SK-MEL-5 (cell line): ENCODE data around the gene DCAF10. TPM values are rescaled to one million over a fixed set of nuclear protein-coding genes. Genes with fewer than 3 reads are reported as not detected.
"Not testable (repeated sequence)": the region's sequence is repeated elsewhere in the genome, so short reads cannot be mapped to it uniquely, and the experiment has no call there.

Source experiments
- DNase-seq: peaks from one replicate; pipeline ENCODE4 v3.0.0-alpha.2; 2016; ENCODE audit warnings: low read depth, low spot score
- in situ Hi-C: cut with HindIII; loops from 2 replicates; pipeline ENCODE4 v1.10.0; 2016; ENCODE audit warnings: low sequenced_read_pairs, high pct_unique_total_duplicates, low pct_unique_long_range_greater_than_20kb
- total RNA-seq: library from RNA; depleted of rRNA; stranded (reverse); fragments of >200 nt; shearing (Covaris generic); gene quantifications from 2 replicates; pipeline ENCODE4 v1.2.3, GENCODE V29; 2014

The DCAF10 gene
- total RNA-seq, 1 experiment from 2014 or later: 10.3 TPM

- in situ Hi-C loops: no loop called here
- no peak for DNase-seq
These were observed 35.2 kb downstream of the DCAF10 start for GRCh38 chr9:37835821-37836220.

- in situ Hi-C loops: no loop called here
- DNase-seq: no peak
These were observed 35.8 kb downstream of the DCAF10 start for GRCh38 chr9:37836386-37836785.

- in situ Hi-C loops: no loop called here
These were observed 39.2 kb downstream of the DCAF10 start for GRCh38 chr9:37839496-37840461.

GRCh38 chr9:37840560-37841194 is 40.1 kb downstream of the DCAF10 start:
- in situ Hi-C loops: no loop called here
- peak; percentile 23 for DNase-seq

More at GRCh38 chr9:37839496-37840461, 39.2 kb downstream of the DCAF10 start:
- no peak for DNase-seq

GRCh38 chr9:37852222-37852621 is 51.6 kb downstream of the DCAF10 start:
- DNase-seq: no peak
- in situ Hi-C loops: no loop called here

- no peak for DNase-seq
- in situ Hi-C loops: no loop called here
These were observed 56.0 kb downstream of the DCAF10 start for GRCh38 chr9:37856551-37856950.

- DNase-seq: peak; percentile 4
- in situ Hi-C loops: no loop called here
These were observed 58.4 kb downstream of the DCAF10 start for GRCh38 chr9:37859043-37859442.

GRCh38 chr9:37862530-37862929 is 61.9 kb downstream of the DCAF10 start:
- in situ Hi-C loops: no loop called here
- DNase-seq: no peak

GRCh38 chr9:37870081-37870798 is 69.6 kb downstream of the DCAF10 start:
- no peak for DNase-seq
- in situ Hi-C loops: no loop called here

- no peak for DNase-seq
- in situ Hi-C loops: no loop called here
These were observed 70.2 kb downstream of the DCAF10 start for GRCh38 chr9:37870799-37871176.

GRCh38 chr9:37873955-37874354 is 73.4 kb downstream of the DCAF10 start:
- in situ Hi-C loops: no loop called here
- no peak for DNase-seq

- no peak for DNase-seq
- in situ Hi-C loops: no loop called here
These were observed 75.8 kb downstream of the DCAF10 start for GRCh38 chr9:37876376-37876775.

GRCh38 chr9:37880916-37881479 is 80.4 kb downstream of the DCAF10 start:
- in situ Hi-C loops: no loop called here
- no peak for DNase-seq

- in situ Hi-C loops, DNase-seq: not testable (repeated sequence)
These were observed 87.5 kb downstream of the DCAF10 start for GRCh38 chr9:37887977-37888583.

GRCh38 chr9:37889536-37889935 is 88.9 kb downstream of the DCAF10 start:
- no peak for DNase-seq
- in situ Hi-C loops: no loop called here

GRCh38 chr9:37891042-37891441 is 90.4 kb downstream of the DCAF10 start:
- in situ Hi-C loops, DNase-seq: not testable (repeated sequence)

GRCh38 chr9:37892063-37892462 is 91.5 kb downstream of the DCAF10 start:
- DNase-seq: no peak
- in situ Hi-C loops: no loop called here
